Mesodermal cell (in vitro differentiated cells): ENCODE measurements around the gene TCP11L1.

Experiments
- H3K27ac ChIP-seq: 2 replicates; pipeline ENCODE4 v1.7.0; 2013; ENCODE audit warnings: mild to moderate bottlenecking, low read depth, low read length, moderate library complexity; ENCODE audit not compliant: severe bottlenecking
- H3K36me3 ChIP-seq: 2 replicates; pipeline ENCODE4 v1.7.1; 2013; ENCODE audit warnings: mild to moderate bottlenecking, low read length, moderate library complexity; ENCODE audit not compliant: control insufficient read depth, insufficient read depth
- H3K4me1 ChIP-seq: one replicate; pipeline ENCODE4 v1.7.1; 2013; ENCODE audit warnings: mild to moderate bottlenecking, low read length; ENCODE audit not compliant: insufficient read depth, control insufficient read depth, poor library complexity, severe bottlenecking
- H3K4me3 ChIP-seq: 2 replicates; pipeline ENCODE4 v1.7.0; 2013; ENCODE audit warnings: low read length, control low read depth, mild to moderate bottlenecking; ENCODE audit not compliant: insufficient read depth, poor library complexity, severe bottlenecking; ENCODE audit errors: extremely low read depth
- H3K9me3 ChIP-seq: 2 replicates; pipeline ENCODE4 v1.7.1; 2013; ENCODE audit warnings: mild to moderate bottlenecking, low read length, moderate library complexity; ENCODE audit not compliant: control insufficient read depth
- WGBS, 2 experiments: methylation state at CpG; one replicate each; pipeline ENCODE4 v1.1.5; 2013; ENCODE audit warnings: missing lambda C conversion rate in 2 of 2; ENCODE audit not compliant: insufficient coverage in 2 of 2; 5-methylcytosine and 5-hydroxymethylcytosine counted together

The TCP11L1 gene

DNA sequence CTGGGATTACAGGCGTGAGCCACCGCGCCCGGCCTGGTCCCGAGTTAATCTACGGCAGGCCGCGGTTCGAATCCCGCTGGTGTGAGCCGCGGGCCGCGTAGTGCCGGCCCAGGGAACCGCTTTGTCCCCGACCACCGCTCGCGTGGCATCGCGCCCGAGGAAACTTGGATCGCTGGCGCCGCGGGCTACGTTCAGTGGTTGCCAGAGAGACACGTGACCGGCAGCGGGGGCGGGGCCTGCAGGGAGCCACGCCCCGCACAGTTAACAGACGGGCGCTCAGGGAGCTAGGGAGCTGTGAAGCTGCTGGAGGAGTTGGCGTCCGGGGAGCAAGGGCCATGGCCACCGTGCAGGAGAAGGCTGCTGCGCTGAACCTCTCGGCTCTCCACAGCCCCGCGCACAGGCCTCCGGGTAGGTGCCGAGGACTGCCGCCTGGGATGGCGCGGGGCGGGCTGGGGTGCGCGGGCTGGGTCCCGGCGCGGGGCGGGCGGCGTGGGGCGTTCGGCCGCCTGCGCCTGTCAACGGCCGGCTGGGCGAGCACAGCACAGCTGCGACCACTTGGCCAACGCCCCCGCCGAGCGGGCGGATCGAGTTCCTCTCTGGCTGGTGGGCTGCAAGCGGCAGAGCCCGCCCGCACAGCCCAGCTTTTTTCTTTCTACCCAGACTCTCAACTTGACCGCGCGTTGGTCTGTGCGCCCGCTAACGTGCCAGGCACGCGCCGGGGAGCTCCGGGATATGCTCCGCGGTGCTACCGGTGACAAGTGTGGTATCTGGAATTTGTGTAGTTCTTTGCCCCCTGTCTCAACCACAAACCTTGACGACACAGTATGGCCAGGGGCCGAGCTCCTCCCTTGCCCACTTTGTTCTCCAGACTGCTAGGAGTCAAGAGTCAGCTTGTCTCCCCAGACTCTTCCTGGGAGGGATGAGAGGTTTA, 23.5 kb upstream of the TCP11L1 start, which contains the start of gene DEPDC7:
TSS of gene DEPDC7 (plus strand) at position 258 of the 931 bp plus-strand sequence. CDS start at position 336, 78 bp downstream.
- WGBS, 2 experiments: 11 to 13% methylated on average over 65 to 66 of the region's 89 CpGs
- Histone ChIP-seq H3K27ac (peak within 1 kb of the TSS; percentile 71), H3K4me1 (peaks cover 9% of the 10 kb centered on the region), H3K4me3 (peak within 1 kb of the TSS; percentile 56), H3K9me3 (no peaks in the 10 kb centered on the region), H3K36me3 (no peaks in the 10 kb centered on the region)

DNA sequence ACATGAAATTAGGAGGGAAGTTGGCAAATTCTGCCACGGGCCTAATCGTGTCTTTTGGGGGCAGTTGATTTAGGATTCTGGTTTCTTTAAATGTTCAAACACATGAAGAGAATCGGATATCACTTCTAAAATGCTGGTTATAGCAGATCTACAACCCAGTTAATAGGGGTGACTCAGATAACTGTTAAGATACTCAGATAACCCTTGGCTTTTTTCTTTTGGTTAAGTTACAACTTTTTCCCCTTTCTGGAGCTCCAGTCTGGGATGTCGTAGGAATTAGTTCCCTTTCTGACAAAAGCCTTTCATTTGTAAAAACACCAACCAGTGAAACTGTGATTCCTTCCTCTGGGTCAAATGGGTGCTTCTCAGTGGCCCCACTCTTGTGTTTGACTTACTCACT, 22.7 kb upstream of the TCP11L1 start:
- peak overlapping the region; percentile 71 for H3K27ac ChIP-seq
- H3K4me3 ChIP-seq: peak overlapping the region; percentile 56
- WGBS, 2 experiments: 43 to 46% methylated on average over 3 to 4 of the region's 4 CpGs
- no peaks in the 10 kb centered on the region for H3K9me3 ChIP-seq
- H3K4me1 ChIP-seq: peaks cover 9% of the 10 kb centered on the region
- H3K36me3 ChIP-seq: no peaks in the 10 kb centered on the region

DNA sequence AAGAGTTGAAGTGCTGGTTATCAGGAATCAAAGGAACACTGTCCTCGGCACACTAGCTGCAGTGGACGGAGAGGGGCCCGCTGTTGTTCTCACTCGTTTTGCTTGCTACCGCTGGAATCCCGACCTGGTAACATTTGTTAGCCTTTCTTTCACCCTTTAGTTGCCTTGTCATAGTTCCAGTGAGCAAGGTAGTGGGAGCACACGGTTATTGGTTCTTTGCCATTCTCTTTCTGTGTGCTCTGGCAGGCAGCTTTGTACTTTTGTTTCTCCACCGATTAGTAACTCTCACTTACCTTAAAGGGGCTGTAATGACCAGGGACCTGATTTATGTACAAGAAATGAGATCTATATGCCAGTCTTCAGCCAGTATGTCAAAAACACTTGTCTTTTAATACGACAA, 21.9 kb upstream of the TCP11L1 start:
- Histone ChIP-seq H3K27ac (no peak overlapping the region), H3K4me3 (no peak overlapping the region), H3K4me1 (peaks cover 9% of the 10 kb centered on the region), H3K9me3 (no peaks in the 10 kb centered on the region), H3K36me3 (no peaks in the 10 kb centered on the region)
- WGBS, 2 experiments: 66 to 76% methylated on average over 7 to 8 of the region's 9 CpGs

DNA sequence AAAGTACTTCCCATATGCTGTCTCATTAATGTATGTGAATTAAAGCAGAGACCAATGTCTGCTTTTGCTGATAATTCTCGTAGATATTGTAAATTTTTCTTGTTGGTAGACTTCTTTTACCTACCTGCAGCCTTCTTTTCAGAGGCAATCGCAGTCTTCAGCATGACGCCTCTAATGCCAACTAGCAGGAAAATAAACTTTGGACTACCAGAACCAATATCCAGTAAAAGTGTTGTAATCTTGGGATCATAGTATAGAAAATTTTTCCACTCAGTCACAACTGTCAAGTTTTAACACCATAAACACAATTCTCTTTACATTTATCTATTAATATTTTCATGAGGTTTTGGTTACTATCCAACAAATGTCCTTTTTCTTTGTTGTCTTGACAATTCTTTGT, 21.4 kb upstream of the TCP11L1 start:
- H3K4me3 ChIP-seq: no peak overlapping the region
- WGBS, 2 experiments: no CpG with 5 or more reads among the region's 3 CpGs

DNA sequence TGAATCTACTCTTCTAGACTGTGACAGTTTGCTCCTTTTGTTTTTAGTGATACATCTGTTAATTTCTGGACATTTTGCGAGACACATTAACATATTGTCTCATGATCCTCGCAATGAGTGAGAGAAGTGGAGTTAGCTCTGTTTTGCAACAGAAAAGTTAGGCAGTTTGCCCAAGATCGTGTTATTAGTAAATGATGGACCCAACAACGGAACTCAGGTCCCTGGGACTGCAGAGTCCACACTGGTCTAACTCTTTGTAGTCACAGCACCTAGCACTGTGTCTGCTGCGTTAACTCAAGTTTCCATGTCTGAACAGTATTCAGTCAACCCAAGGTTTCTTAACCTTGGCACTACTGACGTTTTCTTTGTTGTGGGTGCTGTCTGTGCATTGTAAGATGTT, 20.5 kb upstream of the TCP11L1 start:
- Histone ChIP-seq H3K4me1 (peaks cover 9% of the 10 kb centered on the region), H3K9me3 (no peaks in the 10 kb centered on the region), H3K4me3 (no peak overlapping the region), H3K36me3 (no peaks in the 10 kb centered on the region), H3K27ac (no peak overlapping the region)
- WGBS, 2 experiments: 94 to 97% methylated on average over 5 of the region's 6 CpGs

More for the DNA sequence above, 21.4 kb upstream of the TCP11L1 start:
- H3K27ac ChIP-seq: no peak overlapping the region
- no peaks in the 10 kb centered on the region for H3K9me3 ChIP-seq
- H3K4me1 ChIP-seq: peaks cover 9% of the 10 kb centered on the region
- no peaks in the 10 kb centered on the region for H3K36me3 ChIP-seq

DNA sequence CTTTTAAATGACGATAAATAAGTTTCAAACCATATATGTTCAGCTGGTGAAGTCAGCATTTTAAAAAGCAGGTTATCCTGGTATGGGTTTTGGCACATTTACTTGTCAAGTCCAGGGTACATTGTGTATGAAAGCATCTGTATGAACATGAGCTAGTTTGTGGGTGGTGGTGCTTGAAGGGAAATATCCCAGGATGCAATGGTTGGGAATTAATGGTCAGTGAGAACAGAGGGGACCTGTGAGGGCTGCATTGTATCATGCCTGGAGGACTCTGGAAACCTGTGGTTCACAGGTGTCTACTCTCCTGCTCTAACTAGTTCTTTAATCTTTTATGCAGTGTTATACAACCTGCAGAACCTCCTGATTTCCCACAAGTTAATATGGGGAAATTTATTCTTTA, 17.9 kb upstream of the TCP11L1 start:
- H3K36me3 ChIP-seq: no peaks in the 10 kb centered on the region
- no peaks in the 10 kb centered on the region for H3K9me3 ChIP-seq
- H3K4me3 ChIP-seq: no peak overlapping the region
- no CpG with 5 or more reads among the region's 1 CpG for WGBS, 2 experiments
- peaks cover 9% of the 10 kb centered on the region for H3K4me1 ChIP-seq
- no peak overlapping the region for H3K27ac ChIP-seq

DNA sequence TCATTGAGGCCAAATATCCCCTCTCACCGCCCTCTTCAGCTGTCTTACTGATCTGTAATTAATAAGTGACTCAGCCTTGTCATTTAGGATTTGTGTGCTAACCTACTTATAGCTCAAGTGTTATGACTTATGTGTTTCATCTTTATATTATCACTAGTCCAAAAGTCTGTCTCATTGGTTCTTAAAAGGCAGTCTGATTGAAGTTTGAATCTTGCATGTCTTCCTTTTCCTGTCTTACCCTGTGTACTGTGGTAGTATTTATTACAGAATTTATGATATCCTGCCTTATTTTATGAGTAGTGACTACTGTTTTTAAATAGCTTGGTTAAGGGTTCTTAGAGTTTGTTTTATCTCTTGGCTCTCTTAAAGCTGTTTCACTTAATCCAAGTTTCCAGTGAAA, 17.4 kb upstream of the TCP11L1 start:
- Histone ChIP-seq H3K27ac (no peak overlapping the region), H3K9me3 (no peaks in the 10 kb centered on the region), H3K4me1 (peaks cover 8% of the 10 kb centered on the region), H3K36me3 (no peaks in the 10 kb centered on the region), H3K4me3 (no peak overlapping the region)
- WGBS, 2 experiments: no CpG with 5 or more reads among the region's 1 CpG

DNA sequence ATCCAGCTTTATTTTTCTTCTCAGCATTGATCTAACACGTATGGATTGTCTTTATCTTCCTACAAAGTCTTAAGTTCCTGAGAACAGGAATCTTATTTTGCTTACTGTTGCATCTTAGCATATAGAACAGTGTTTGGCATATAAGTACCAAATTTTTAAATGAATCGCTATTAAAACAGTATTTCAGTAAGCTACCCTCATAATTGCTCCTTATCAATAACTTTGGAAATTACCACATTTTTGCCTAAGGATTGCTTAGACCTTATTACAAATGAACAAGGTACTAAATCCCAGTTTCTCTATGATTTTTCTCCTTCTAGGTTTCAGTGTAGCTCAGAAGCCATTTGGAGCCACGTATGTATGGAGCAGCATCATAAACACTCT, 14.0 kb upstream of the TCP11L1 start:
- no peaks in the 10 kb centered on the region for H3K36me3 ChIP-seq
- no peak overlapping the region for H3K4me3 ChIP-seq
- H3K9me3 ChIP-seq: no peaks in the 10 kb centered on the region
- H3K27ac ChIP-seq: no peak overlapping the region
- H3K4me1 ChIP-seq: no peaks in the 10 kb centered on the region
- 84 to 100% methylated on average over 2 of the region's 3 CpGs for WGBS, 2 experiments

DNA sequence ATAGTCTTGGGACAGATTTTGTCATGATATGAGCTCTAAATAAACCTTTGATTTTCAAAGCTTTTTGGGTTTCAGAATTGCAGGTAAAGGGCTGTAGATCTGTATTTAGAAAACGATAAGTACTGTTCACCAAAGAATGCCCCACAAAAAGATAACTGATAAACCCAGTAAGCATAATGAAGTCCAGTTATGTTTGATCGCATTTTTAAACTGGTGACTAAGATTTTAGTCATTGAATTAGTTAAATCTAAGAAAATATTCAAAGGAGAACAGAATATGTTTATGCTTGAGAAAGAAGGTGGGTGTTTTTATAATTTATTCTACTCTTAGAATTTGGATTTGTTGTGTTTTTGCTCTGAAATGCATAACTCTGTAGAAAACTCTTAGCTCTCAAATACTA, 12.1 kb upstream of the TCP11L1 start:
- Histone ChIP-seq H3K27ac (no peak overlapping the region), H3K4me3 (no peak overlapping the region), H3K4me1 (no peaks in the 10 kb centered on the region), H3K36me3 (no peaks in the 10 kb centered on the region), H3K9me3 (no peaks in the 10 kb centered on the region)
- 83% methylated on average over 1 of the region's 2 CpGs; no CpG with 5 or more reads in 1 of the 2 experiments for WGBS, 2 experiments

DNA sequence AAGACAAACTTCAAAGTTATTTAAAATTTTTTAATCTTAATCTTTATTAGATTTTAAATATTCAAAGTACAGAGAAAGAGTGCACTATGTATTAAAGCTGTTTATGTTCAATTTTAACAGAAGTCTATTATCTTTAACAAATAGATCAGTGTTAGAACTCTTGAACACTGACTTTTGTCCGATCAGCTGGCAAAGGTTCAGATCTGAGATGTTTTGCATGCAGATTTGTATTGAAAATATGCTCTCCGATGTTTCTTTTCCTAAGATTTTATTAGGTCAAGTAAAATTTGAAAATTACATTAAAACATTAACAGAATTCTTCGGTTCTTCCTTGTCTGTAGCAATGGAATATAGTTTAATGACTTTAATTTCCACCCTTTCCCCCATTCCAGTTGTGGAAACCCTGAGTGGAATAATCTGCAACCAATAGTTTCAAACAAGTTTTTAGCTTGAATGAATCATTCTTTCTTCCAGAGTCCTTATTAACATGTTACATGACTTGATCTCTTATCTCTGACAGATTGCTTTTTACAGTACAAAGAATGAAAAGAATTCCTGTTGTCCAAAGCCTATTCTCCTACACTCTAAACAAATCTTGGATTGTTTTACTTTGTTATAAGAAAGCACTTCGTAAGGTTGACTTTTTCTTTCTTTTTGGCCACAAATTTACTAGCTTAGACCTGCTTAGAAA, 11.4 kb upstream of the TCP11L1 start:
- WGBS, 2 experiments: no CpG with 5 or more reads among the region's 4 CpGs

DNA sequence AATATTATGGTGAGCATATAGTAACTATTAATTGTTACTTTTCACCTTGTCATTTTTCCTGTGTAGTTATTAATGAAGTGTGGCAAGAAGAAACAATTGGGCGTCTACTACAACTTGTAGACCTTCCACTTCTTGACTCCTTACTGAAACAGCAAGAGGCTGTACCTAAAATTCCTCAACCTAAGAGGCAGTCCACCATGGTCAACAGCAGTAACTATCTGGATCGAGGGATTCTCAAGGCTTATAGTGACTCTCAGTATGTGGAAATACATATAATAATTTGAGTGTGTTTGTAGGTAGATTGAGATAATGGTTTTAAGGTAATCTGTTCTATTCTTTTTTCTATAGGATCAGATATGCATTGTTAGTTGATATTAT, 10.8 kb upstream of the TCP11L1 start:
- H3K9me3 ChIP-seq: no peaks in the 10 kb centered on the region
- no peak overlapping the region for H3K4me3 ChIP-seq
- H3K36me3 ChIP-seq: no peaks in the 10 kb centered on the region
- 100% methylated on average over 1 of the region's 2 CpGs; no CpG with 5 or more reads in 1 of the 2 experiments for WGBS, 2 experiments
- no peaks in the 10 kb centered on the region for H3K4me1 ChIP-seq
- H3K27ac ChIP-seq: no peak overlapping the region

More for the DNA sequence above, 11.4 kb upstream of the TCP11L1 start:
- no peaks in the 10 kb centered on the region for H3K9me3 ChIP-seq
- H3K27ac ChIP-seq: no peak overlapping the region
- no peaks in the 10 kb centered on the region for H3K4me1 ChIP-seq
- H3K36me3 ChIP-seq: no peaks in the 10 kb centered on the region
- H3K4me3 ChIP-seq: no peak overlapping the region
